H9 (cell line): ENCODE measurements around the gene KCNIP1. TPM values are rescaled to one million over a fixed set of nuclear protein-coding genes. Genes with fewer than 3 reads are reported as not detected.

Experiments
- DNase-seq: peaks from one replicate; pipeline ENCODE4 v3.0.0-alpha.2; 2017
- H2AFZ ChIP-seq: one replicate; pipeline ENCODE4 v1.6.1; 2013; ENCODE audit warnings: mild to moderate bottlenecking, low read length, control low read depth, moderate library complexity
- H2AK5ac ChIP-seq: 2 replicates; pipeline ENCODE4 v1.6.1; 2013; ENCODE audit warnings: low read length, control low read depth, mixed read lengths; ENCODE audit not compliant: insufficient read length
- H2BK120ac ChIP-seq: one replicate; pipeline ENCODE4 v1.6.1; 2013; ENCODE audit warnings: low read depth, mild to moderate bottlenecking, low read length, control low read depth, inconsistent platforms; ENCODE audit not compliant: poor library complexity, severe bottlenecking
- H2BK12ac ChIP-seq: 2 replicates; pipeline ENCODE4 v1.6.1; 2013; ENCODE audit warnings: low read length, control low read depth, mixed read lengths, low read depth; ENCODE audit not compliant: insufficient read length
- H2BK15ac ChIP-seq: 2 replicates; pipeline ENCODE4 v1.6.1; 2013; ENCODE audit warnings: low read depth, low read length, control low read depth
- H2BK20ac ChIP-seq: one replicate; pipeline ENCODE4 v1.6.1; 2013; ENCODE audit warnings: low read depth, mild to moderate bottlenecking, low read length, control low read depth, inconsistent platforms; ENCODE audit not compliant: poor library complexity, severe bottlenecking
- H2BK5ac ChIP-seq: 2 replicates; pipeline ENCODE4 v1.6.1; 2013; ENCODE audit warnings: low read length, control low read depth, mixed read lengths; ENCODE audit not compliant: insufficient read length
- H3K14ac ChIP-seq: 2 replicates; pipeline ENCODE4 v1.6.1; 2013; ENCODE audit warnings: low read length, control low read depth; ENCODE audit not compliant: insufficient read depth
- H3K18ac ChIP-seq: 2 replicates; pipeline ENCODE4 v1.6.1; 2013; ENCODE audit warnings: low read depth, mild to moderate bottlenecking, mixed read lengths, low read length, control low read depth; ENCODE audit not compliant: insufficient read length
- H3K23ac ChIP-seq: 2 replicates; pipeline ENCODE4 v1.6.1; 2013; ENCODE audit warnings: low read length, control low read depth, mixed read lengths, low read depth; ENCODE audit not compliant: insufficient read length
- H3K23me2 ChIP-seq: 2 replicates; pipeline ENCODE4 v1.6.1; 2013; ENCODE audit warnings: low read depth, mild to moderate bottlenecking, mixed read lengths, low read length, control low read depth; ENCODE audit not compliant: insufficient read length, poor library complexity, severe bottlenecking
- H3K27ac ChIP-seq: 2 replicates; pipeline ENCODE4 v1.5.1; 2013; ENCODE audit warnings: low read length, control low read depth, mixed read lengths, low read depth; ENCODE audit not compliant: insufficient read length
- H3K27me3 ChIP-seq: 2 replicates; pipeline ENCODE4 v1.6.1; 2013; ENCODE audit warnings: low read length, control low read depth, inconsistent platforms; ENCODE audit not compliant: insufficient read depth
- H3K4ac ChIP-seq: 2 replicates; pipeline ENCODE4 v1.6.1; 2013; ENCODE audit warnings: low read depth, mild to moderate bottlenecking, control low read depth, inconsistent platforms, low read length, moderate library complexity
- H3K4me1 ChIP-seq: 2 replicates; pipeline ENCODE4 v1.6.1; 2013; ENCODE audit warnings: low read length, control low read depth, inconsistent platforms; ENCODE audit not compliant: insufficient read depth
- H3K4me2 ChIP-seq: 2 replicates; pipeline ENCODE4 v1.6.1; 2013; ENCODE audit warnings: low read length, control low read depth, mixed read lengths; ENCODE audit not compliant: insufficient read length, insufficient read depth
- H3K56ac ChIP-seq: 2 replicates; pipeline ENCODE4 v1.6.1; 2013; ENCODE audit warnings: low read depth, mild to moderate bottlenecking, mixed read lengths, low read length, control low read depth; ENCODE audit not compliant: insufficient read length
- H3K79me1 ChIP-seq: 2 replicates; pipeline ENCODE4 v1.6.1; 2013; ENCODE audit warnings: low read depth, mild to moderate bottlenecking, moderate library complexity, low read length, control low read depth, inconsistent platforms; ENCODE audit not compliant: insufficient read depth, poor library complexity, severe bottlenecking
- H3K79me2 ChIP-seq: 2 replicates; pipeline ENCODE4 v1.6.1; 2013; ENCODE audit warnings: low read length, control low read depth, inconsistent platforms; ENCODE audit not compliant: insufficient read depth
- H3K9ac ChIP-seq: 2 replicates; pipeline ENCODE4 v1.6.1; 2013; ENCODE audit warnings: low read length, control low read depth, mixed read lengths; ENCODE audit not compliant: insufficient read length; ENCODE audit errors: extremely low read depth
- H3K9me3 ChIP-seq: one replicate; pipeline ENCODE4 v1.6.1; 2013; ENCODE audit warnings: low read depth, low read length, inconsistent platforms; ENCODE audit not compliant: control insufficient read depth
- H3T11ph ChIP-seq: one replicate; pipeline ENCODE4 v1.6.1; 2013; ENCODE audit warnings: mild to moderate bottlenecking, low read length, control low read depth, inconsistent platforms
- H4K20me1 ChIP-seq: one replicate; pipeline ENCODE4 v1.6.1; 2013; ENCODE audit not compliant: control insufficient read depth, insufficient read length, insufficient read depth
- H4K5ac ChIP-seq: 2 replicates; pipeline ENCODE4 v1.6.1; 2013; ENCODE audit warnings: low read depth, mild to moderate bottlenecking, mixed read lengths, low read length, control low read depth; ENCODE audit not compliant: insufficient read length
- H4K8ac ChIP-seq: replicated peaks from 2 replicates; pipeline ENCODE4 v1.6.1; 2013; ENCODE audit warnings: low read length, control low read depth, mixed read lengths, low read depth; ENCODE audit not compliant: insufficient read length
- H4K91ac ChIP-seq: 2 replicates; pipeline ENCODE4 v1.6.1; 2013; ENCODE audit warnings: low read depth, mild to moderate bottlenecking, moderate library complexity, mixed read lengths, low read length, control low read depth; ENCODE audit not compliant: insufficient read length
- H3K27ac Mint-ChIP-seq, 3 experiments: 2 replicates in 2 of 3; 3 replicates in 1 of 3; pipeline ENCODE4 v1.8.0; 2020 to 2021; ENCODE audit warnings: mixed read lengths in 3 of 3, mild to moderate bottlenecking in 1 of 3, moderate library complexity in 1 of 3
- H3K27me3 Mint-ChIP-seq: 2 replicates; pipeline ENCODE4 v1.8.0; 2021; ENCODE audit warnings: low read depth, mild to moderate bottlenecking, moderate library complexity, mixed read lengths
- H3K36me3 Mint-ChIP-seq, 3 experiments: 2 replicates in 2 of 3; 3 replicates in 1 of 3; pipeline ENCODE4 v1.8.0; 2020 to 2021; ENCODE audit warnings: low read depth in 3 of 3, mixed read lengths in 3 of 3; ENCODE audit not compliant: insufficient read depth in 1 of 3
- H3K4me1 Mint-ChIP-seq, 2 experiments: 2 replicates each; pipeline ENCODE4 v1.8.0; 2020; ENCODE audit warnings: mixed read lengths in 2 of 2
- H3K4me3 Mint-ChIP-seq, 2 experiments: 2 replicates in 1 of 2; 3 replicates in 1 of 2; pipeline ENCODE4 v1.8.0; 2020 to 2021; ENCODE audit warnings: mild to moderate bottlenecking in 2 of 2, mixed read lengths in 2 of 2, moderate library complexity in 1 of 2
- H3K9me3 Mint-ChIP-seq, 2 experiments: 2 replicates in 1 of 2; 3 replicates in 1 of 2; pipeline ENCODE4 v1.8.0; 2020; ENCODE audit warnings: mild to moderate bottlenecking in 2 of 2, mixed read lengths in 2 of 2, moderate library complexity in 1 of 2
- WGBS: extraction: QIAGEN DNeasy Blood & Tissue Kit; methylation state at CpG from one replicate; pipeline ENCODE4 v1.1.7; 2013; ENCODE audit warnings: missing lambda C conversion rate, low lambda C conversion rate, mixed read lengths; ENCODE audit not compliant: insufficient read length; ENCODE audit errors: extremely low coverage; 5-methylcytosine and 5-hydroxymethylcytosine counted together
- total RNA-seq: library from RNA; stranded (reverse); gene quantifications from 2 replicates; pipeline ENCODE4 v1.2.1, GENCODE V29; 2021
- TF ChIP-seq, protein P1 (sequence below): fragments of 200-600 bp; sonication (generic); conservative IDR thresholded peaks from 3 replicates; pipeline ENCODE4 v1.8.0; 2021; ENCODE audit warnings: antibody characterized with exemption, mild to moderate bottlenecking

The KCNIP1 gene
- total RNA-seq, 1 experiment from 2014 or later: 0.63 TPM

DNA sequence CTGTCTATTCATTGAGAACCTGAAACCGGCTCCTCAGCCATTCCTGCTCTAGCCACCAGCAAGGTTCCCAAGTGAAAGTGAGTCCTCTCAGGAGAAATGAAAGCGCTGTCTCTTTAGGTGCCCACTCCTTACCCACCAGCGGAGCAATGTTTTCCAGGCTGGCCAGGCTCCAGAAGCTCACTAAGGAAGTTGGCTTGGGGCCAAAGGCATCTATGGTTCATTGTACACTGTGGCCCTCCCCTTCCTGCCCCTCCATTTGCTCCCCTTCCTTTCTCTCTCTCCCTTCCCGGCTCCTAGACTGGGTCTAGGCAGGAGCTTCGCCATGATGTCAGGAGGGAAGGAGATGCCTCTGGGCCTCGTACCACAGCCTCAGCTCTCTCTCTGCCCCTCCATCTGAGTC is 278.6 kb downstream of the KCNIP1 start:
- Histone ChIP-seq H3K27me3 (no peaks in the 10 kb centered on the region), H3K9me3 (no peaks in the 10 kb centered on the region), H3K23ac (no peak overlapping the region), H3K27ac (no peak overlapping the region), H2AK5ac (no peak overlapping the region), H2BK5ac (no peak overlapping the region), H3K23me2 (no peaks in the 10 kb centered on the region), H3K4me2 (no peak overlapping the region), H2BK15ac (no peak overlapping the region), H4K8ac (no peak overlapping the region), H3K14ac (no peak overlapping the region), H3T11ph (no peak overlapping the region), H3K79me2 (no peaks in the 10 kb centered on the region), H2AFZ (no peak overlapping the region), H3K9ac (no peak overlapping the region), H2BK12ac (no peak overlapping the region), H3K79me1 (no peaks in the 10 kb centered on the region), H3K4me1 (no peaks in the 10 kb centered on the region), H2BK20ac (no peak overlapping the region), H3K4ac (no peak overlapping the region), H4K20me1 (no peaks in the 10 kb centered on the region), H4K5ac (no peak overlapping the region), H4K91ac (no peak overlapping the region), H2BK120ac (no peak overlapping the region), H3K56ac (no peak overlapping the region), H3K18ac (no peak overlapping the region)
- Mint-ChIP-seq H3K36me3 (no peaks in the 10 kb centered on the region), H3K27ac (no peak overlapping the region), H3K4me3 (no peak overlapping the region), H3K4me1 (peaks cover 19 to 28% of the 10 kb centered on the region in 2 experiments), H3K9me3 (no peaks in the 10 kb centered on the region), H3K27me3 (no peaks in the 10 kb centered on the region)
- TF ChIP-seq, protein P1, sequence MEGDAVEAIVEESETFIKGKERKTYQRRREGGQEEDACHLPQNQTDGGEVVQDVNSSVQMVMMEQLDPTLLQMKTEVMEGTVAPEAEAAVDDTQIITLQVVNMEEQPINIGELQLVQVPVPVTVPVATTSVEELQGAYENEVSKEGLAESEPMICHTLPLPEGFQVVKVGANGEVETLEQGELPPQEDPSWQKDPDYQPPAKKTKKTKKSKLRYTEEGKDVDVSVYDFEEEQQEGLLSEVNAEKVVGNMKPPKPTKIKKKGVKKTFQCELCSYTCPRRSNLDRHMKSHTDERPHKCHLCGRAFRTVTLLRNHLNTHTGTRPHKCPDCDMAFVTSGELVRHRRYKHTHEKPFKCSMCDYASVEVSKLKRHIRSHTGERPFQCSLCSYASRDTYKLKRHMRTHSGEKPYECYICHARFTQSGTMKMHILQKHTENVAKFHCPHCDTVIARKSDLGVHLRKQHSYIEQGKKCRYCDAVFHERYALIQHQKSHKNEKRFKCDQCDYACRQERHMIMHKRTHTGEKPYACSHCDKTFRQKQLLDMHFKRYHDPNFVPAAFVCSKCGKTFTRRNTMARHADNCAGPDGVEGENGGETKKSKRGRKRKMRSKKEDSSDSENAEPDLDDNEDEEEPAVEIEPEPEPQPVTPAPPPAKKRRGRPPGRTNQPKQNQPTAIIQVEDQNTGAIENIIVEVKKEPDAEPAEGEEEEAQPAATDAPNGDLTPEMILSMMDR: no peak
- WGBS: no CpG with 5 or more reads among the region's 6 CpGs
- DNase-seq: no peak
